OCI-LY7 (cell line): ENCODE data around the gene ANKRD40.

Experiments used
- EZH2phosphoT487 ChIP-seq: fragments of 200-600 bp; sonication (generic); IDR thresholded peaks from 2 replicates; pipeline ENCODE4 v1.6.1; 2018; ENCODE audit warnings: low read depth, borderline replicate concordance, mild to moderate bottlenecking, mixed run types, antibody characterized with exemption, low read length, moderate library complexity, mixed read lengths
- TF ChIP-seq, protein P1 (sequence below): fragments of 200-600 bp; sonication (generic); conservative IDR thresholded peaks from 2 replicates; pipeline ENCODE4 v1.5.1; 2014; ENCODE audit warnings: mild to moderate bottlenecking, antibody characterized with exemption, low read length, moderate library complexity, mixed read lengths

DNA sequence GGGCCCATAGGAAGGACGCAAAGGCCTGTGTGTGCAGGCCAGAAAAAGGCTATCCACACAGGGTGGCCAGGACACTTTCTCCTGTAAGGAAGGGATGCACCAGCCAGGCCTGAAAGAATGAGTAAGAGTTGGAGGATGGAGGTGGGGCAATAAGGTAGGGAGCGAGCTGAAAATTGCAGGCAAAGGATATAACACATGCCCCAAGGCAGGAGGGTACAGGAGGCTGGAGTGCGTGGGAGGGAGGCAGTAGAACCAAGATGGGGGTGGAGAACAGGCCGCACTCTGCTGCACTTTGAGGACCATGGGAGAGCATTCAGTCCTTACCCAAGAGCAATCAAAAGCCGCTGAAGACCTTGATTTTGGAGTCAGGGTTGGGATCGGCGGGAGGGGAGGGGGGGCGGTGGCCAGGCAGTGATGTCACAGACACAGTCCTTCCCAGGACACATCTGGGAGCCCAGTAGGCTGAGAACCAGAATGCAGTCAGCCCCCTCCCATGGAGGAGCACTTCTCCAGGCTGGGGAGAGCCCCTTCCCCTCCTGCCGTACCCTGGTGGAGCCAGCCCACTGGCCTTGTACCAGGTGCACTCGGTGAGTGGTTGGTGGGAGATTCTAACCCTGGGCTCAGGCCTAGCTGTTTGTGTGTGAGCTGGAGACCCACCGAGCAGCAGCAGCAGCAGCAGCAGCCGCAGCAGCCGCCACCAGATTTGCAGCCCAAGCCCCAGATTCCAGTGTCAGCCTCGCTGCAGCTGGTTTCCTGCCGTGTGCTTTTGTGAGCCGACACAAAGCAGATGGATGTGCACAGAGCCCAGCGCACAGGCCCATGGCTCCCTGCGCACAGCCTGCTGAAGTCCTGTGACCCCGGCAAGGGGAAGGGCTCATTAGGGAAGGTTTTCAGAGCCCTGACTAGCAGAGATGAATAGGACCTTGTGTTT lies 17.5 kb downstream of the ANKRD40 start:
- TF ChIP-seq, protein P1, sequence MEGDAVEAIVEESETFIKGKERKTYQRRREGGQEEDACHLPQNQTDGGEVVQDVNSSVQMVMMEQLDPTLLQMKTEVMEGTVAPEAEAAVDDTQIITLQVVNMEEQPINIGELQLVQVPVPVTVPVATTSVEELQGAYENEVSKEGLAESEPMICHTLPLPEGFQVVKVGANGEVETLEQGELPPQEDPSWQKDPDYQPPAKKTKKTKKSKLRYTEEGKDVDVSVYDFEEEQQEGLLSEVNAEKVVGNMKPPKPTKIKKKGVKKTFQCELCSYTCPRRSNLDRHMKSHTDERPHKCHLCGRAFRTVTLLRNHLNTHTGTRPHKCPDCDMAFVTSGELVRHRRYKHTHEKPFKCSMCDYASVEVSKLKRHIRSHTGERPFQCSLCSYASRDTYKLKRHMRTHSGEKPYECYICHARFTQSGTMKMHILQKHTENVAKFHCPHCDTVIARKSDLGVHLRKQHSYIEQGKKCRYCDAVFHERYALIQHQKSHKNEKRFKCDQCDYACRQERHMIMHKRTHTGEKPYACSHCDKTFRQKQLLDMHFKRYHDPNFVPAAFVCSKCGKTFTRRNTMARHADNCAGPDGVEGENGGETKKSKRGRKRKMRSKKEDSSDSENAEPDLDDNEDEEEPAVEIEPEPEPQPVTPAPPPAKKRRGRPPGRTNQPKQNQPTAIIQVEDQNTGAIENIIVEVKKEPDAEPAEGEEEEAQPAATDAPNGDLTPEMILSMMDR = no peak
- TF ChIP-seq EZH2phosphoT487 = no peak
